OCI-LY3 (cell line): ENCODE measurements around the gene CNOT6L.

Experiments
- H2AFZ ChIP-seq: fragments of 200-600, 300-600 bp; shearing (Covaris generic); 2 replicates; pipeline ENCODE4 v1.6.0; 2014; ENCODE audit warnings: antibody characterized with exemption, low read depth, low read length
- H3K27ac ChIP-seq: fragments of 200-600, 300-600 bp; sonication (generic); 2 replicates; pipeline ENCODE4 v1.5.1; 2014; ENCODE audit warnings: mild to moderate bottlenecking, low read length, moderate library complexity, mixed read lengths
- H3K27me3 ChIP-seq: fragments of 200-600, 300-600 bp; sonication (generic); 2 replicates; pipeline ENCODE4 v1.6.1; 2014; ENCODE audit warnings: low read depth, low read length, mixed read lengths
- H3K36me3 ChIP-seq: fragments of 200-600, 300-600 bp; sonication (generic); replicated peaks from 2 replicates; pipeline ENCODE3; 2014; ENCODE audit warnings: low read depth, low read length, mixed read lengths
- H3K4me1 ChIP-seq: fragments of 300-600, 200-600 bp; sonication (generic); 2 replicates; pipeline ENCODE4 v1.6.1; 2014; ENCODE audit warnings: low read length, mixed read lengths
- H3K4me2 ChIP-seq: fragments of 200-600, 300-600 bp; sonication (generic); 2 replicates; pipeline ENCODE4 v1.6.1; 2014; ENCODE audit warnings: low read length, mixed read lengths
- H3K4me3 ChIP-seq: fragments of 300-600, 200-600 bp; sonication (generic); 2 replicates; pipeline ENCODE4 v1.5.1; 2014; ENCODE audit warnings: antibody characterized with exemption, mild to moderate bottlenecking, low read length, moderate library complexity
- H3K79me2 ChIP-seq: fragments of 300-600, 200-600 bp; shearing (Covaris generic); 2 replicates; pipeline ENCODE4 v1.6.1; 2014; ENCODE audit warnings: mild to moderate bottlenecking, low read length, mixed read lengths
- H3K9ac ChIP-seq: fragments of 300-600, 200-600 bp; shearing (Covaris generic); 2 replicates; pipeline ENCODE4 v1.6.0; 2014; ENCODE audit warnings: mild to moderate bottlenecking, low read length, moderate library complexity
- H3K9me3 ChIP-seq: fragments of 200-600, 300-600 bp; shearing (Covaris generic); 2 replicates; pipeline ENCODE4 v1.6.1; 2014; ENCODE audit warnings: low read length, mixed read lengths; ENCODE audit not compliant: insufficient read depth
- H4K20me1 ChIP-seq: fragments of 200-600, 300-600 bp; sonication (generic); 2 replicates; pipeline ENCODE4 v1.6.1; 2016; ENCODE audit warnings: low read length, mixed read lengths; ENCODE audit not compliant: insufficient read depth
- EZH2phosphoT487 ChIP-seq: fragments of 200-600 bp; shearing (Covaris generic); IDR thresholded peaks from 2 replicates; pipeline ENCODE4 v1.6.1; 2018; ENCODE audit warnings: antibody characterized with exemption, mixed run types, low read depth
- TF ChIP-seq, protein P1 (sequence below): fragments of 200-600, 300-600 bp; sonication (generic); IDR thresholded peaks from 2 replicates; pipeline ENCODE4 v1.5.1; 2014; ENCODE audit warnings: antibody characterized with exemption, low read length, low read depth

The CNOT6L gene

DNA sequence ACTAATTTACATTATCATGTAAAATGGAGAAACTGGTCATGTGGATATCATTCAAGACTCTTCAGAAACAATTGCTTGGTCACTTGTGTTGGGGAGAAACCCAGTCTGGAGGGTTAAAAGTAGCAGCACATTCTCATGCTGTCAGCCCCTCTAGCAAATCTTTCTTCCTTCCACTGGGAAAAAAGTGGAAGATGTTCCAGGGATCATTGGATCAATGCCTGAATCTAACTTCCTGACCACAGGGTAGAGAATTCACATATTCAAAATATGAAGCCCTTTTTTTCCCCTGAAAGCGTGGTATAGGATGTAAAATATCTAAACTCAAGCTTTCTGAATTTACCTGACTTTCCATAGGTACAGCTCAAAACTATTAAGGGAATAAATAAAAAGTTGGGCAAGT lies 115.5 kb downstream of the CNOT6L start:
- H3K4me1 ChIP-seq, result no peaks in the 10 kb centered on the region
- H3K27me3 ChIP-seq, result no peaks in the 10 kb centered on the region
- no peaks in the 10 kb centered on the region for H4K20me1 ChIP-seq
- no peak overlapping the region for H3K4me2 ChIP-seq
- H3K4me3 ChIP-seq, result no peak overlapping the region
- H2AFZ ChIP-seq, result no peak overlapping the region
- H3K9me3 ChIP-seq, result no peaks in the 10 kb centered on the region
- H3K79me2 ChIP-seq, result no peaks in the 10 kb centered on the region
- H3K27ac ChIP-seq, result no peak overlapping the region
- no peak overlapping the region for H3K9ac ChIP-seq
- TF ChIP-seq EZH2phosphoT487, result no peak
- TF ChIP-seq, protein P1, sequence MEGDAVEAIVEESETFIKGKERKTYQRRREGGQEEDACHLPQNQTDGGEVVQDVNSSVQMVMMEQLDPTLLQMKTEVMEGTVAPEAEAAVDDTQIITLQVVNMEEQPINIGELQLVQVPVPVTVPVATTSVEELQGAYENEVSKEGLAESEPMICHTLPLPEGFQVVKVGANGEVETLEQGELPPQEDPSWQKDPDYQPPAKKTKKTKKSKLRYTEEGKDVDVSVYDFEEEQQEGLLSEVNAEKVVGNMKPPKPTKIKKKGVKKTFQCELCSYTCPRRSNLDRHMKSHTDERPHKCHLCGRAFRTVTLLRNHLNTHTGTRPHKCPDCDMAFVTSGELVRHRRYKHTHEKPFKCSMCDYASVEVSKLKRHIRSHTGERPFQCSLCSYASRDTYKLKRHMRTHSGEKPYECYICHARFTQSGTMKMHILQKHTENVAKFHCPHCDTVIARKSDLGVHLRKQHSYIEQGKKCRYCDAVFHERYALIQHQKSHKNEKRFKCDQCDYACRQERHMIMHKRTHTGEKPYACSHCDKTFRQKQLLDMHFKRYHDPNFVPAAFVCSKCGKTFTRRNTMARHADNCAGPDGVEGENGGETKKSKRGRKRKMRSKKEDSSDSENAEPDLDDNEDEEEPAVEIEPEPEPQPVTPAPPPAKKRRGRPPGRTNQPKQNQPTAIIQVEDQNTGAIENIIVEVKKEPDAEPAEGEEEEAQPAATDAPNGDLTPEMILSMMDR, result no peak
- H3K36me3 ChIP-seq, result no peaks in the 10 kb centered on the region

DNA sequence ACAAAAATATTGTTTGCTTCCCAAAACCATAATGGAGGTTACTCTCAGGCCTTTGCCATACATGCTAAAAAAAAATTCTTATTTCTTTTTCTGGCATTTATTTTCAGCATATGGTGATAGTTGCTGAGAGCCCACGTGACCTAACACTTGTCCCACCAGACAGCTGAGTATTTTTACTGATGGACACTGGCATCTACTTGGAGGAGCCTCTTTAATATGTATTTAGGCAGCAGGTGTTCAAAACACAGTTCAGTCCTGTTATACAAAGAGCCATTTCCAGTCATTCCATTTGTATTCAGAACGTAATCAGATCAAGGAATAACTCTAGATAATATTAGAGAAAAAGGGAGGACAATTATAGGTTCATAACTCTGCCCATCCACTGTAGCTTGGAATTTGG lies 118.0 kb downstream of the CNOT6L start:
- no peaks in the 10 kb centered on the region for H4K20me1 ChIP-seq
- no peak overlapping the region for H3K9ac ChIP-seq
- TF ChIP-seq, protein P1, result no peak
- no peak for TF ChIP-seq EZH2phosphoT487
- H3K36me3 ChIP-seq, result no peaks in the 10 kb centered on the region
- H3K4me3 ChIP-seq, result no peak overlapping the region
- H2AFZ ChIP-seq, result no peak overlapping the region
- no peak overlapping the region for H3K4me2 ChIP-seq
- H3K9me3 ChIP-seq, result no peaks in the 10 kb centered on the region
- H3K27me3 ChIP-seq, result no peaks in the 10 kb centered on the region
- H3K4me1 ChIP-seq, result peaks cover 6% of the 10 kb centered on the region; the same call in 1 of the 2 replicates
- H3K79me2 ChIP-seq, result no peaks in the 10 kb centered on the region
- H3K27ac ChIP-seq, result no peak overlapping the region

DNA sequence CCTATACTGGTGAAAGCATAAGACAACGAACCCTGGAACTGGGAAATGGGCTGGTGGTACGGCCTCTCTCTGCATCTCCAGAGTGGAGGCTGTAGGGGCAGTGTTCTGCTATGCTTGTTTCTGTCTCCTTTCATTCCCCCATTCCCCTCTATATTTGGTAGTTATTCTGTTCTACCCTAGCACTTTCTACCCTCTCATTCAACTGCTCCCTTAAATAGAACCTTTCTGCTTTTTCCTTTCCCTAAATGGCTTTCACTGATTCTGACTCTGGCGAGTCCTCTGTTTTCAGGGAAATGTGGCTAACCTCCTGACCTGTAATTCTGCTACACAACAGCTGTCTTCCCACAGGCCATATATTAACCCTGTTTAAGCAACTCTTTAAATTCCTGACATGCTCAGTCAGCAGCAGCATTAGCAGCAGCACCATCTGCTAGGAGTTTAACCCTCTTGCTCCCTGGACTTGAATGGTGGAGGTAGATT lies 119.4 kb downstream of the CNOT6L start:
- H4K20me1 ChIP-seq, result no peaks in the 10 kb centered on the region
- H3K27me3 ChIP-seq, result no peaks in the 10 kb centered on the region
- peaks cover 6% of the 10 kb centered on the region; the same call in 1 of the 2 replicates for H3K4me1 ChIP-seq
- no peak overlapping the region for H2AFZ ChIP-seq
- H3K4me3 ChIP-seq, result no peak overlapping the region
- no peaks in the 10 kb centered on the region for H3K9me3 ChIP-seq
- H3K27ac ChIP-seq, result no peak overlapping the region
- H3K36me3 ChIP-seq, result no peaks in the 10 kb centered on the region
- no peak for TF ChIP-seq EZH2phosphoT487
- TF ChIP-seq, protein P1, result 0 out of 2 replicates have a peak, but pooled peaks have one; percentile 5
- H3K79me2 ChIP-seq, result no peaks in the 10 kb centered on the region
- no peak overlapping the region for H3K9ac ChIP-seq
- no peak overlapping the region for H3K4me2 ChIP-seq

DNA sequence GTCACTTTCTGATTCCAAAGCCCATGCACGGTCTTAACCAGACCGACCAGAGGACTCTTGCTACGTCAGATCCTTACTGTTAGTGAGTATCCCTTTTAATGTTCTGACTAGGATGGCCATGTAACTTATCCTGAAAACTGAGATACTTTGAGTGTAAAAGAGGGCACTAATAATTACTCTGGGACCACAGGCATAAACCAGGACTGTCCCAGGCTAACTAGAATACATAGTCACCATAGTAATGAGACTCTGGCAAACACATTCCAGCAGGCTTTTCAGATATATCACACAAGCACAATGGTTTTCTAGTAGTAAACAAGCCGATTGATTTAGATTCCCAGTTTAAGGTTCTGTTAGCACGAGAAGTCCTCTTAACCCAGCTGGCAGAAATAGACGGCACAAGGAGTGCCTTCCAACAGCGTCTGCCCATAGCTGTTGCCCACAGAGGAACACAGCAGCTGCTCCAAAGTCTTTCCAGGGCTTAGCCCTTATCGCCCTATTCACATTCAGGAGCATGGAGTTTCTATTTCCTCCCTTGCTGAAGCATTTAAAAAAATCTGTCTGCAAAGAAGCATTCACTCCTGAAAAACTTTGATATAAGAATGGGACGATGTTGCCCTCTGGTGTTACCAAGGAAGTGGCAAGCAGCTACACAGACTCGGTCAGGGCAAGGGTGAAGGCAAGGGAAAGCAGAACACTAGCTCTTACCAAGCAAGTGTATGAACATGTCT lies 121.1 kb downstream of the CNOT6L start:
- Histone ChIP-seq H3K4me1 (peaks cover 6% of the 10 kb centered on the region; the same call in 1 of the 2 replicates), H3K4me2 (peak overlapping the region; percentile 72), H3K9ac (no peak overlapping the region), H3K27ac (no peak overlapping the region), H2AFZ (peak overlapping the region; percentile 59; the same call in 1 of the 2 replicates), H3K79me2 (no peaks in the 10 kb centered on the region), H3K36me3 (no peaks in the 10 kb centered on the region), H3K4me3 (peak overlapping the region; percentile 54), H3K9me3 (no peaks in the 10 kb centered on the region), H4K20me1 (no peaks in the 10 kb centered on the region), H3K27me3 (no peaks in the 10 kb centered on the region)
- TF ChIP-seq, protein P1, result peak; percentile 89
- no peak for TF ChIP-seq EZH2phosphoT487
